GM12878 (cell line): ENCODE results near the gene SEMA3D. TPM values are rescaled to one million over a fixed set of nuclear protein-coding genes. Genes with fewer than 3 reads are reported as not detected.

ENCODE experiments used
- ATAC-seq: fragments of 200-7000 bp; cut with Tn5 transposase; 3 replicates; pipeline ENCODE4 v1.9.1; 2020; ENCODE audit warnings: mild to moderate bottlenecking, moderate library complexity
- BruUV-seq: library from RNA; stranded (reverse); fragments of 400-500 nt; replicated peaks from 2 replicates; lab custom pipeline; 2021; lab: Mats Ljungman, UMichigan
- CTCF ChIA-PET: fragments of 300-600 bp; sonication (Branson Sonifier 250); formaldehyde crosslinking; extraction: SDS; loops from one replicate; lab custom pipeline; 2021; ENCODE audit warnings: inconsistent platforms; lab: Yijun Ruan, JAX
- POLR2A ChIA-PET: fragments of 350-600 bp; formaldehyde crosslinking; extraction: SDS; loops from one replicate; lab custom pipeline; 2021; ENCODE audit warnings: inconsistent platforms; lab: Charles Lee
- RAD21 ChIA-PET: fragments of 300-600 bp; sonication (Branson Sonifier 250); formaldehyde crosslinking; loops from one replicate; lab custom pipeline; 2023; ENCODE audit warnings: antibody characterized with exemption; ENCODE audit not compliant: unreplicated experiment; lab: Charles Lee
- SMC1A ChIA-PET: fragments of 300-600 bp; sonication (Branson Sonifier 250); formaldehyde crosslinking; loops from one replicate; lab custom pipeline; 2023; ENCODE audit not compliant: unreplicated experiment, uncharacterized antibody; lab: Charles Lee
- DNase-seq: peaks from one replicate; pipeline ENCODE4 v3.0.0-alpha.2; 2011; ENCODE audit warnings: low read depth, low spot score
- FAIRE-seq: peaks from 3 replicates; lab custom pipeline; 2011; peaks lifted over from hg19 to GRCh38; lab: Jason Lieb, UNC
- H2AFZ ChIP-seq: 2 replicates; pipeline ENCODE4 v1.6.0; 2011; ENCODE audit warnings: low read depth, low read length, control low read depth; ENCODE audit not compliant: control insufficient read depth
- H3K27ac ChIP-seq: 2 replicates; pipeline ENCODE4 v1.5.1; 2011; ENCODE audit warnings: control low read depth; ENCODE audit not compliant: control insufficient read depth, insufficient read depth
- H3K27me3 ChIP-seq, 2 experiments: replicated peaks in 1 of 2; 2 replicates each; pipeline versions ENCODE4 v1.6.0 to v1.6.1; 2011; ENCODE audit warnings: low read length in 1 of 2; ENCODE audit not compliant: control insufficient read depth in 2 of 2, insufficient read depth in 2 of 2
- H3K36me3 ChIP-seq, 2 experiments: 2 replicates each; pipeline ENCODE4 v1.5.1; 2011; ENCODE audit warnings: low read length in 1 of 2; ENCODE audit not compliant: control insufficient read depth in 2 of 2, insufficient read depth in 2 of 2
- H3K4me1 ChIP-seq: 2 replicates; pipeline ENCODE4 v1.6.1; 2011; ENCODE audit warnings: mild to moderate bottlenecking, low read length, moderate library complexity, mixed read lengths; ENCODE audit not compliant: control insufficient read depth, insufficient read depth
- H3K4me2 ChIP-seq: 2 replicates; pipeline ENCODE4 v1.6.0; 2011; ENCODE audit warnings: control low read depth; ENCODE audit not compliant: control insufficient read depth, insufficient read depth
- H3K4me3 ChIP-seq: fragments of 200-600 bp; sonication (generic); 2 replicates; pipeline ENCODE4 v1.5.1; 2016
- H3K79me2 ChIP-seq: 2 replicates; pipeline ENCODE4 v1.6.0; 2011; ENCODE audit warnings: low read length; ENCODE audit not compliant: control insufficient read depth, insufficient read depth
- H3K9ac ChIP-seq: 2 replicates; pipeline ENCODE4 v1.8.0; 2011; ENCODE audit warnings: low read length, control low read depth, mixed read lengths; ENCODE audit not compliant: control insufficient read depth, insufficient read depth
- H3K9me3 ChIP-seq: replicated peaks from 3 replicates; pipeline ENCODE4 v1.5.1; 2011; ENCODE audit warnings: mild to moderate bottlenecking, low read length; ENCODE audit not compliant: control insufficient read depth, insufficient read depth
- H4K20me1 ChIP-seq: 2 replicates; pipeline ENCODE4 v1.6.0; 2011; ENCODE audit not compliant: control insufficient read depth, insufficient read depth
- MEF2B ChIP-seq: fragments of 450-650 bp; IDR thresholded peaks from 2 replicates; pipeline ENCODE4 v1.6.1; 2018; ENCODE audit warnings: mild to moderate bottlenecking, moderate library complexity; ENCODE audit not compliant: partially characterized antibody, poor library complexity, severe bottlenecking
- PAX5 ChIP-seq: IDR thresholded peaks from 2 replicates; pipeline ENCODE4 v1.6.1; 2011; ENCODE audit warnings: low read depth, low read length, borderline replicate concordance
- YY1 ChIP-seq: IDR thresholded peaks from 2 replicates; pipeline ENCODE4 v1.6.1; 2011; ENCODE audit warnings: low read depth, mild to moderate bottlenecking, low read length
- ZNF217 ChIP-seq: fragments of 450-650 bp; IDR thresholded peaks from 2 replicates; pipeline ENCODE4 v1.6.1; 2017; ENCODE audit warnings: antibody characterized with exemption, mild to moderate bottlenecking
- ZNF687 ChIP-seq: fragments of 450-650 bp; IDR thresholded peaks from 2 replicates; pipeline ENCODE4 v1.6.1; 2017; ENCODE audit warnings: mild to moderate bottlenecking, moderate library complexity
- ZSCAN29 ChIP-seq: fragments of 450-650 bp; IDR thresholded peaks from 2 replicates; pipeline ENCODE4 v1.6.1; 2017; ENCODE audit warnings: mild to moderate bottlenecking, moderate library complexity
- WGBS: methylation state at CpG from one replicate; pipeline ENCODE4 v1.1.6; 2016; ENCODE audit warnings: low lambda C conversion rate; ENCODE audit not compliant: insufficient replicate concordance, insufficient coverage; ENCODE audit errors: missing lambda C conversion rate; 5-methylcytosine and 5-hydroxymethylcytosine counted together
- in situ Hi-C: fragments of 300-500 bp; cut with MboI; formaldehyde crosslinking; loops from 9 replicates; pipeline ENCODE4 v1.14.3; 2018; ENCODE audit warnings: mixed read lengths
- intact Hi-C: fragments of 100-400 bp; cut with micrococcal nuclease; formaldehyde crosslinking; loops from one replicate; pipeline ENCODE4 v1.14.2; 2022; ENCODE audit not compliant: unreplicated experiment
- polyA plus RNA-seq, 11 experiments: library from polyadenylated mRNA; depleted of rRNA in 4 of 11; unstranded in 6 of 11; stranded (reverse) in 5 of 11; fragments of >200 nt; fragmentation: Nextera tagmentation in 4 of 11; fragmentation: Illumina TruSeq in 1 of 11; extraction: Ambion mirVana in 4 of 11; extraction: Trizol in 1 of 11; gene quantifications; 1 replicate in 1 of 11; 2 replicates in 10 of 11; pipeline versions ENCODE4 v1.2.1 to v1.2.3, GENCODE V29; 2011 to 2016; ENCODE audit warnings: inconsistent platforms in 2 of 11, missing spikeins in 2 of 11, low read depth in 1 of 11
- total RNA-seq, 4 experiments: library from RNA; depleted of rRNA in 3 of 4; stranded (reverse); fragments of >200 nt in 3 of 4; fragmentation: Illumina TruSeq in 1 of 4; extraction: Trizol in 1 of 4; gene quantifications; 2 replicates each; pipeline versions ENCODE4 v1.2.1 to v1.2.3, GENCODE V29; 2013 to 2021

SEMA3D gene
- total and polyA plus RNA-seq, 10 of the 15 experiments (the other 5 are each of a cell fraction or from before 2014, with no cell fraction given) = 0.04 TPM; not detected in 9

GRCh38 chr7:85191383-85191782 lies 4.5 kb upstream of the SEMA3D start:
- Histone ChIP-seq H3K79me2 (no peaks in the 10 kb centered on the region), H3K9me3 (no peaks in the 10 kb centered on the region), H3K4me2 (no peak overlapping the region), H3K9ac (no peak overlapping the region), H3K36me3 (no peaks in the 10 kb centered on the region), H3K4me3 (no peak overlapping the region), H2AFZ (no peak overlapping the region), H3K4me1 (no peaks in the 10 kb centered on the region), H3K27me3 (peaks cover under 1 to 10% of the 10 kb centered on the region in 2 experiments)
- FAIRE-seq (no peak), DNase-seq (no peak), ATAC-seq (peak; percentile 20; the same call in 1 of the 3 replicates)
- 0% methylated on average over 1 of the region's 1 CpG for WGBS
- CTCF ChIA-PET = interaction anchor here (1.0 kb wide), 1 partner anchor 273 kb away, joined by 3 read pairs; no protein-coding TSS in a partner anchor
- RAD21 ChIA-PET = no interaction called here
- POLR2A ChIA-PET = no interaction called here
- in situ Hi-C loops = no loop called here
- SMC1A ChIA-PET = interaction anchor here (1.5 kb wide), 1 partner anchor 13 kb away, joined by 3 read pairs; no protein-coding TSS in a partner anchor
- no TSS peak for BruUV-seq
- TF ChIP-seq ZNF687 (no peak), ZNF217 (no peak), YY1 (no peak), ZSCAN29 (no peak), MEF2B (no peak), PAX5 (no peak)
- TF ChIP-seq, all 136 proteins: peak for 0
- intact Hi-C loops = no loop called here
- Histone ChIP-seq H3K27ac (no peak overlapping the region), H4K20me1 (no peaks in the 10 kb centered on the region)
